Stimulated activated CD4-positive, alpha-beta T cell treated with anti-CD3 and anti-CD28 coated beads, Interleukin-1b, Interleukin-23, amount 100 ng/mL, for 1 hour (primary cell): ENCODE measurements around the gene IREB2.
A peak's percentile ranks its signal among the peaks of the same experiment; 100 is the strongest.
"Not testable (repeated sequence)": the region's sequence is repeated elsewhere in the genome, so short reads cannot be mapped to it uniquely, and the experiment has no call there.

Source experiments
- DNase-seq, 2 donors: peaks; one replicate each; pipeline ENCODE4 v3.0.0-alpha.2; 2020; ENCODE audit warnings: low read depth in 2 of 2

The IREB2 gene

DNA sequence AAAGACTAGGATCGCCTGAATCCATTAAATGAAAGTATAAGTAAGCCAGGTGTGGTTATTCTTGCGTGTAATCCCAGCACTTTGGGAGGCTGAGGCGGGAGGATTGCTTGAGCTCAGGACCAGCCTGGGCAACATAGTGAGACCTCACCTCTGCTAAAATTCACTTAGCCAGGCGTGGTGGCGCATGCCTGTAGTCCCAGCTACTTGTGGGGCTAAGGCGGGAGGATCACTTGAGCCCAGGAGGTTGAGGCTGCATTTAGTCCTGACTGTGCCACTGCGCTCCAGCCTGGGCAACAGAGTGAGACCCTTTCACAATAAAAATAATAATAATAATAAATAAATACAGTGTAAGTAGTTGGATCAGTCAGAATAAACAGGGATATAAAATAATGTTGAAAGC lies 43.9 kb downstream of the IREB2 start:
- DNase-seq, result no peak

DNA sequence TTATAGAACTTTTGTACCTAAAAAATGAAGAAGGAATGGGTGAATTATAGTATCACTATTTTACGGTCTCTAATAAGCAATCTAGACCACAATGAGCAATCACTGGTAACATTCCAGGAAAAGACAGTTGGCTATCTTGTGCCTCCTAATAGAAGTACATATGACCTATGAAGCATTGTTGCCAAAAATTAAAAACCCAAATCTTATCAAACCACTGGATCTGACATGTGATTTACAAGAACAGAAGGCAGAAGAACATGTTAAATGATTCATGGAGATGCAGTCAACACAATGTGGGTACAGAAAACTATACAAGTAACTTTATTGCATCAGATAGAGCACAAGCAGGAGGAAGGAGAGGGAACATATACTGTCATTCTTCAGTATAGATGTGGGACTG lies 54.9 kb downstream of the IREB2 start:
- no peak for DNase-seq

DNA sequence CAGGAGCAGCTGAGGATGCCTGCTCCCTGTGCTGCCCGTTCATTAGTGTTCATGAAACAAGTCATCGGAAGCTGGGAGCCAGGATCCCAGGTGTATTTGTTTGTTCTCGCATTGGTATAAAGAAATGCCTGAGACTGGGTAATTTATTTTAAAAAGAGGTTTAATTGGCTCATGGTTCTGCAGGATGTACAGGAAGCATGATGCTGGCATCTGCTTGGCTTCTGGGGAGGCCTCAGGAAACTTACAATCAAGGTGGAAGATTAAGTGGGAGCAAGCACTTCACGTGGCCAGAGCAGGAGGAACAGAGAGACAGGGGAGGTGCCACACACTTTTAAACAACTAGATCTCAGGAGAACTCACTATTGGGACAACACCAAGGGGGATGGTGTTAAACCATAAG lies 63.8 kb downstream of the IREB2 start:
- DNase-seq, result no peak

DNA sequence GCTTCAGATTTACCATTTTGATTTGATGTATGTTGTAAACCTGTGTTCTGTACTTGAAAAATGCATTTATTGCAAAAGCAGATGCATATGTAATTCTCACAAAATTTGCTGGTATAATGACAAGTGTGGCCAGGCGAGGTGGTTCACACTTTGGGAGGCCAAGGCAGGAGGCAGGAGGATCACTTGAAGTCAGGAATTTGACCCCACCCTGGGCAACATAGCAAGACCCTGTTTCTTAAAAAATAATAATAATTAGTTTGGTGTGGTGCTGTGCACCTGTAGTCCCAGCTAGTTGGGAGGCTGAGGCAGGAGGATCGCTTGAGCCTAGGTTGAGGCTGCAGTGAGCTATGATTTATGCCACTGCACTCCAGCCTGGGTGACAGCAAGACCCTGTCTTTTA lies 64.6 kb downstream of the IREB2 start:
- no peak for DNase-seq

DNA sequence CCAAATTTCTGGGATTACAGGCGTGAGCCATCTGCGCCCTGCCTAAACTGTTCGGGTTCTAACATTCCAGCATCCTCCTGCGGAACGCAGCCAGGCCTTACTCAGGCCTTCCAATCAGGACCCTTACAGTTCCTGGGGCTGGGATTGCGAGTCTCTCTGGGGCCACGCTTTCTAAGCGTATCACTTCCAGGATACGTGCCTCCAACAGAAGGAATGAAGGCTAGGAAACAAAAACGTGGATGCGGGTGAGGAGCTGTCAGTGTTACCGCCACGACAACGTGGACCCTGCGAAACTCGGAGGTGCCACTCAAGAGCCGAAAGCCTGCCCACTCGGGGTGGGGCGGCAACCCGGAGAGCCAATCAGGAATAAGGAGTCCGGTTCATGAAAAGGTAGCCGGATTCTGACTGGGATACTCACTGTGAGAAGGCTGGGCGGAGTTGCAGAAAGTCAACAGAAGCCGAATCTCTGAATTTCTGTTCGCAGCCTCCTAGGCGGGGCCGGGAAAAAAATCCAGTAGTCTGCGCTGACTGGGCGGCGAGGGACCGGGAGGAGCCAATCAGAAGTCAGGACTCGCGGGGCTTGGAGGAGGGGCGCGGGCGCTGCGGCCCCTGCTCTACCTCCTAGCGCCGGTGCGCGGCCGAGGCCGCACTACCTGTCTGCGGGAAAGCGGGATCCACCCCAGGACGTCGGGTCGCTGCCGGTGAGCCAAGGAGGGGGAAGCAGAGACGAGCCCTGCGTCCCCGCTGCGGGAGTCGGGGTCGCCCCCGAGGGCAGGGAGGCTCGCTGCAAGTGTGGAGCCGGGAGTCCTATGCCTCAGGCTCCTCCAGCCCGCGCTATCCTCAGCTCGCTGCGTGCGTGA lies 69.2 kb downstream of the IREB2 start, which contains the start of gene HYKK:
Gene HYKK (plus strand): TSS at position 607 of the 860 bp plus-strand sequence. CDS start 5,512 bp downstream, outside the sequence.
- DNase-seq, result peak; percentile 16 to 42

DNA sequence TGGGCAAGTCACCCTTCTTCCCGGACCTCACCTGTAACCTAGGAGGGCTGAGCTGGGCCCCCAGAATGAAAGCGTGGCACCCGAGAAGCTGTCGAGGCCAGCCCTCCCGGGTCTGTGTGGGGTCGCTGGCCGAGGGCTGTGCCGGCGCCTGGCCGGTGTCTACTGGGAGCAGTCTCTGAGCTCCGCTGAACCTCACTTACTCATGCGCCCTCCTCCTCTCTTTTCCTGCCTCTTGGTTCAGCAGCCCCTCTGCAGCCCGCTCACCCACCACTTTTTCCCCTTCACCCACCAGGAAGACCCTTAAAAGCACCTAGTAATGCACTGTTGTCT lies 69.8 kb downstream of the IREB2 start:
- no peak for DNase-seq

DNA sequence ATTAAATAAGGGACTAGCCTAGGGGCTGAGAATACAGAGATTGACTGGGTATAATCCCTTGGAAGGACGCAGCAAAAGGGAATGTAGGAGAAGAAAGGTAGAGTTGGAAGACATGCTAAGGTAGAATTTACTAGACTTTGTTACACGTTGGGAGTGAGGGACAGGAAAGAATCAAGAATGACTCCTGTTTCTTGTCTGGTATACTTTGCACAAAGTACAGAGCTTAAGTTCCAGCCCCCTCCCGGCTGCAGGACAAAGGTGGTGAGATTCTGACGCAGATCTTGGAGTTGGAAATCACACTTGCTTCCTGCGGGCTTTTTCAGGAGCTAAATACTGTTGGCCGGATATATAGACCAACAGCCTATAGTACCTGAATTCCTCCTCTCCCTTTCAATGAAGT lies 70.3 kb downstream of the IREB2 start:
- no peak for DNase-seq

DNA sequence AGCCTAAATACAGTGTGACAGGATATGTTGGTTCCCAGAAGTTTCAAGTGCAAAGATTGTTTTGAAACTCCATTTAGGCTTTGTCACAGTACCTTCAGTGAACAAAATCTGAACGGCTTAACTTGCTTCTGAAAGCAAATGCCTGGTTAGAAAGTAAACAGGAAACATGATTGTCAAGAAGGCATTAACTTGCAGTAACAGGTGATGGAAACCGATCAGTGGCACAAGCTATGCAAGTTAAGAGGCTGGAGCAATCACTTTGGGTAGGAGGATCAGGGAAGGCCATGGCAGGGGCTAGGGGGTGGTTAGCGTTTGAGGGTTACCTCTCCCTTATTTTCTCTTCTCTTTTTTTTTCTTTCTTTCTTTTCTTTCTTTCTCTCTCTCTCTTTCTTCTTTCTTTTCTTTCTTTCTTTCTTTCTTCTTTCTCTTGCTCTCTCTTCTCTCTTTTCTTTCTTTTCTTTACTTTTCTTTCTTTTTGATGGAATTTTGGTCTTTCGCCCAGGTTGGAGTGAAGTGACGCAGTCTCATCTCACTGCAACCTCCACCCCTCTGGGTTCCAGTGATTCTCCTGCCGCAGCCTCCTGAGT lies 71.8 kb downstream of the IREB2 start:
- no peak for DNase-seq

DNA sequence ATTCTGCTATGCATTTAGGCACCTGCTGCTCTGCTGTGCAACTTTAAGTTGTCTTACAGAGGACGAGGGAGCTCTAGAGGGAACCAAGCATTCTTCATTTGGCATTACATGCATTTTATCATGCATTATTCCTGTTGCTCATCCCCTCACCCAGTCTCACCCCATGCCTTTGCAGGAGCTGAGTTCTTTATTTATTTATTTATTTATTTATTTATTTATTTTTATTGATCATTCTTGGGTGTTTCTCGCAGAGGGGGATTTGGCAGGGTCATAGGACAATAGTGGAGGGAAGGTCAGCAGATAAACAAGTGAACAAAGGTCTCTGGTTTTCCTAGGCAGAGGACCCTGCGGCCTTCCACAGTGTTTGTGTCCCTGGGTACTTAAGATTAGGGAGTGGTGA lies 82.0 kb downstream of the IREB2 start:
- not testable (repeated sequence) for DNase-seq

DNA sequence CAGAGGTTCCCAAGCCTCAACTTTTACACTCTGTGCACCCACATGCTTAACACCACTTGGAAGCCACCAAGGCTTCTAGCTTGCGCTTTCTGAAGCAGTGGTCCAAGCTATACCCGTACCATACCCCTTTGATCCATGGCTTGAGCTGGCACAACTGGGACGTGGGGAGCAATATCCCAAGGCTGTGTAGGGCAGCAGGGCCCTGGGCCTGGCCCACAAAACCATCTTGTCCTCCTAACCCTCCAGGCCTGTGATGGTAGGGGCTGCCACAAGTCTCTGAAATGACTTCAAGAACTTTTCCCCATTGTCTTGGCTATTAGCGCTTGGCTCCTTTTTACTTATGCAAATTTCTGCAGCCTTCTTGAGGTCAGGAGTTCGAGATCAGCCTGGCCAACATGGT lies 86.2 kb downstream of the IREB2 start:
- no peak for DNase-seq

DNA sequence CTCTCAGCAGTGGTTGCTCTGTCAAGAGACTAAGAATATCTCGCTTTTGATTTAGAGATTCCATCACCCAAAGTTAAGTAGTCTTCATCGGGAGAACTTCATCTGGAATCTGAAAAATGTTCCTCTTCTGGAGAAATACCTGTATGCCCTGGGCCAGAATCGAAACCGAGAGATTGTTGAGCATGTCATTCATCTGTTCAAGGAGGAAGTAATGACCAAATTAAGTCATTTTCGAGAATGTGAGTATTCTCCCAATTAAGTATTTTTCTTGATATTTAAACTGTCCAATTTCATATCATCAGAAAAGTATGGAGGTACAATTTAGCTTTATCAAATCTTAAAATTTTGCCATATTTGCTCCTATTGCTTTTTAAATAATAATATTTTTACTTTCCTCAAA lies 89.3 kb downstream of the IREB2 start:
- no peak for DNase-seq

DNA sequence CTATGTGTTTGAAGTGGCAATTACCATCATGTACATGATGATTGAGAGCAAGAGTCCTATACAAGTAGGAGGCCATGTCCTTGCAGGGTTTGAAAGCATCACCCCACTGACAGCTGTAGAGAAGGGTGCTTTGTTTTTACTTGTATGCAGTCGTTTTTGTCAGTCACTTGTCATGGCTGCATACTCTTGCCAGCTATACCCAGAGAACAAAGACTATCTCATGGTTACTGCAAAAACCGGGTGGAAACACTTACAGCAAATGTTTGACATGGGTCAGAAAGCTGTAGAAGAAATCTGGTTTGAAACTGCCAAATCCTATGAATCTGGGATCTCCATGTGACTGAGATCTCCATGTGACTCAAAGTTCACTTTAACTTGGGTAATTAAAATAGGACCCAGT lies 95.3 kb downstream of the IREB2 start:
- DNase-seq, result no peak

DNA sequence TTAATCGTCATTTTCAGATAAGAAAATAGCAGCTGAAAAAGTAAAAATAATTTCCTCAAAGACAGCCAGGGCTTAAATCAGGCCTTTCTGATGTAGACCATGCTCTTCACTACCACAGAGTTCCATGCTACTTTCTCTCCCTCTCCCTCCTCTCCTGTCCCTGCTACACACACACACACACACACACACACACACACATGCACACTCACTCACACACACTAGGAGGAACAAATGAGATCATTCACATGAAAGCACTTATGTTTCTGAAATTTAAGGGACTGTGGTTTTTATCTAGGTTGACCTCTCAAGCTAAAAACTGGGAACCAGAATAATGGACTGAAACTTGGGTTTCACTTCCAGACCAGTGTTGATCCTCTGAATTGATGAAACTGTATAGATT lies 98.1 kb downstream of the IREB2 start:
- DNase-seq, result no peak

DNA sequence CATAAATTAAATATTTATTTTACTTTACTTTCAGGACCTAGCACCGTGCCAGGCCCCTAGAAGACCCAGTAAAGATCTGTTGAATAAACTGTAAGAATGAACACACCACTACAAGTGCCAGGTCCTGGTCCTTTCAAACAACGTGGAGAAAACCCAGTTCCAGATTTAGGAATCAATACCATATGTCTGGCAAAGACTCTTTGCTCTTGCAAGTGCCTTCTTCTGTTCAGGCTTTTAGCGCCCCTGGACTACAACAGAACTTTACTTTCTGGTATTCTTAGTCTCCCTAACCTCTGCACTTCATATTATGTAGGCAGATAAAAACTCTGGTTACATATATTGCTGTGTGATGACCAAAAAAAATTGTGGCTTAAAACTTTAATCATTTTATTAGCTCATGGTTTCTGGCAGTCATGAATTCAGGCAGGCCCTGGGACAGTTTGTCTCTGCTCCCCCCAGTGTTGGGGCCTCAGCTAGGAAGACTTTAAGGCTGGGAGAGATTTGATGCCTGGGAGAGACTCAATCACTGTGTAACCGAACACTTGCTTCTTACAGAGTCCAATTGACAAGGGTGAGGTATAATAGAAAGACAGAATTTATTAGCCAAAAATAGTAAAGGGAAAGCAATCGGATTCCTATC lies 99.4 kb downstream of the IREB2 start:
- no peak for DNase-seq

DNA sequence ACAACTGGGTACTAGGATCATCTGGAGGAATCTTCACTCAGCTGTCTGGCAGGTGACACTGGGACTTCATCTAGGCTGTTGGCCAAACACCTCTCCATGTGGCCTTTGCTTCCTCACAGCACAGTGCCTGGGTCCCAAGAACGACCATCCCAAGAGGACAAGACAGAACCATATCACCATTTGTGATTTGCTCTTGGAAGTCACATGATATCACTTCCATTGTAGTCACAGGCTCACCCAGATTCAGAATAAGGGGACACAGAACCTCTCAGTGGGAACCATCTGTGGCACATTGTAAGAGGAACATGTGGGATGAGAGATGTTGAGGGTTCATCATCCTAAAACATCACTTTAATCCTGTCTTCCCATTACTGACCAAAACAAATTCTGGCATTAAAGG lies 100.3 kb downstream of the IREB2 start:
- no peak for DNase-seq

DNA sequence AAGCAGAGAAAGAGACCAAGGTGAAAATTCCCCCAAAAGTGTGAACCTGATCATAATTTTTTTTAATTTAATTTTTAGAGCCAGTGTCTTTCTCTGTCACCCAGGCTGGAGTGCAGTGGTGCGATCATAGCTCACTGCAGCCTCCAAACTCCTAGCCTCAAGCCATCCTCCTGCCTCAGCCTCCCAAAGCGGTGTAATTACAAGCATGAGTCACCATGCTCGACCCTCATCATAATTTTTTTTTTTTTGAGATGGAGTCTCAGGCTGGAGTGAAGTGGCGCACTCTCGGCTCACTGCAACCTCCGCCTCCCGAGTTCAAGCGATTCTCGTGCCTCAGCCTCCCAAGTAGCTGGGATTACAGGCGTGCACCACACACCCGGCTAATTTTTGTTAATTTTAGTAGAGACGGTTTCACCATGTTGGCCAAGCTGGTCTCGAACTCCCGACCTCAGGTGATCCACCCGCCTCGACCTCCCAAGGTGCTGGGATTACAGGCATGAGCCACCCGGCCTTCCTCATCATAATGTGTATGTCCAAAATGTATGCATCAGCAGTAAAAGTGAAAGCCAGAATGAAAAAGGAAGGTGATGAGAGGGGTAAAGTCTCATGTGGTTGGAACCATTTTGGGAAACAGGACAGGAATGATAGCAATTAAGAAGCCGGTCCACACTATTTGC lies 101.6 kb downstream of the IREB2 start:
- not testable (repeated sequence) for DNase-seq

DNA sequence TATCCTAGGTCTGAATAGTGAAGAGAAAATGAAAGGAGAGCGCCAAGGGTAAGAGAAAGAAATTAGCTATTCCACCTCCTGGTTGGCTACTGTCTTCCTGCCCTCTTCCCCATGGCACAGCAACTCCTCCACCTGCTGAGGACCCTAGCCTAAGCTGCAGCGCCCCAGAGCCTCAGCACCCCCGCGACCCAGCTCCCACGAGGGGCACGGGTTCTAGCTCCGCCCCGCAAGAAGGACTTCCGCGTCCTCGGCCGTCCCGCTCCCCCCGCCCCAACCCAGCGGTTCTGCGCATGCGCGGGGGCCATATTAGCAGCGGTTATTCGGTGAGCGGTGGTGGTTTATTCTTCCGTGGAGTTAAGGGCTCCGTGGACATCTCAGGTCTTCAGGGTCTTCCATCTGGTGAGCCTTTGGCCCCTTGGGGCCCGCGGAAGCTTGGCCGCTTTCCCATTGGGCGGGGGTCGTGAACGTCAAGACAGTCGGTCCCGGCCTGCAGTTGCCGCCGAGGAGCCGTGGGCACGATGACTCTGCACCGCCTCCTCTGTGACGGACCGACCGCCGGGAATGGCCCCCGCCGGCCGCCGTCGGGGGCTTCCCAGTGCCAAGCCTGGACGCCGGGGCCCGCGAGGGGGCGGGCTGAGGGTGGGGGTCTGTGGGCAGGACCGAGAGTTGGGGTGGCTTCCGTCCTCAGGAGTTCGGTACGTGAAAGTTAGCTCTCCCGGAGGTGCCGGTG lies 102.3 kb downstream of the IREB2 start, which contains the start of gene PSMA4:
Gene PSMA4 (plus strand): TSS at position 304 of the 730 bp plus-strand sequence. CDS start 1,484 bp downstream, outside the sequence.
- peak; percentile 86 to 92 for DNase-seq

DNA sequence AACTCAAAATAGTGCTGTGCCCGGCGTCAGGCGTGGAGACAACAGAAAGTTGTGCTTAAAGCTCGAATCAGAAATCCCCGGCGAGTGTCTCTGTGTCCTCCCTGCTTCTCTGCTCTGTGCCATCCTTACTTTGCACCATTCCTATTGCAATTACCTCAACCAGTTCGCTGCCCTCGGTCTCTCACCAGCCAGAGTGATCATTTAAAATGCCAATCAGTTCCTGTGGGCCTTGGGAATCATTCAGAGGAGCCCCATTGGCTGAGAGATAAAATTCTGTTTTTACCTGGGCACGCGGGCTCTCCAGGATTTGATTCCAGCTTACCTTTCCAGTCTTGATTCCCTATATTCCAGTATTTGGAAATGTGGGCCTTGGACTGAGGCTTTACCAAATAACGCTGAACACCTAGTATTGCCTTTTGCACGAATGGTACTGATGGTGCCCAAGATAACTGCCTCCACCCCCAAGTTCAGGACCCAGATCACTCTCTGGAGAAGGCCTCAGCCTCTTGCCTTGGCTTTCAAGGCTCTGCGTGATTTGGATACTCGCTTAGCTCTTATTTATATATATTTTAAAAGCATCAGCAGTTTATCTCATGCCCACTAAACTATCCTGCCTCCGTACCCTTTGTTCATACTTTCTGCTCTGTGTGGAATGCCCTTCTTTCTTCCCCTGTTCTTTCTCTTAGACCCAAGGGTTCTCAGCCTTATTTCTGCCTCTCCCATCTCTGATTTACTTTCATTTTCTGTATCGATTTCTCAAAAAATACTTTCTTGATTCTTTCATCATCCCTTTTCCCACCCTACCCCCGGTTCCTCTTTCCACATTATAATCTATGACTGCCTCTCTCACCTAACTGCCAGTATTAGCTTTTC lies 103.1 kb downstream of the IREB2 start:
- no peak for DNase-seq

DNA sequence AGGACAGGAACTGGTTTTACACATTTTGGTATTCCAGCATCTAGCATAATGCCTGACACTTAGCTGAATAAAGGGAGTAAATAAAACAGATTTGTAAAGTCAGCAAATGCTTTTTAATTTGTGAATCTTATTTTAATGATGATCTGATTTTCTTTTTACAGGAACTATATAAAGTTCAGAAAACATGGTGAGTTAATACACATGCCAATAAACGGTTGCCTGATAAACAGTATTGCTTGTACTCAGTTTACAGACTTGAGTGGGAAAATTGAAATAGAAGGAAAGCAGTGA lies 103.7 kb downstream of the IREB2 start:
- no peak for DNase-seq

DNA sequence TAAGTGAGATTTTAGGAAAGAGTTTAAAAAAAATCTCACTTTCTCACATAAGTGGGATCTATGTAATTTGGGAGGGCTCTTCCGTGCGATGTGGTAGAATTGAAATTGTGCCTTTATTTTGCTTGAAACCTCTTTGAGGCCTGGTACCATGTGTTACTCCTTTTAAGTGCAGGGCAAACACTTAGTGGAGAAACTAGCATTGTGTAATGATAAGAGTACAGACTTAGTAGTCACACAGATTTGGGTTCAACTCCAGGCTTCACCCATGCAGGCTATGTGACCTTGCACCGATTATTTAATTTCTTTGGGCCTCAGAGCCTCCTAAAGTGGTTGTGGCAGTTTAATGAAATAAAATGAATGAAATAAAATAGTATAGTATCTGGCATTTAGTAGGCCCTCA lies 104.6 kb downstream of the IREB2 start:
- DNase-seq, result no peak

DNA sequence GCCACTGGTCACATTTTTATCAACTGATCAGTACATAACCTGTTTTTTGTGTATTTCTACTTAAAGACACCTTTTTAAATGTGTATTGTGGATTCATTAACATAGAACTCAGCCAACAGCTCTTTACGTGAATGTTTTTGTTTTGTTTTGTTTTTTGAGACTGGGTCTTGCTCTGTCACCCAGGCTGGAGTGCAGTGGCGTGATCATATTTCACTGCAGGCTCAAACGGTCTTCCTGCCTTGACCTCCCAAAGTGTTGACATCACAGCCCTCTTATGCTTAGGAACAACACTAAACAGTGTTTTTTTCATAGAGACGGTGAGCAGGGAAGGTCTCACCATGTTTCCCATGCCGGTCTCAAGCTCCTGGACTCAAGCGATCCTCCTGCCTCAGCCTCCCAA lies 112.2 kb downstream of the IREB2 start:
- DNase-seq, result no peak
